WTC11 (cell line): ENCODE measurements around the gene NEO1. TPM values are rescaled to one million over a fixed set of nuclear protein-coding genes. Genes with fewer than 3 reads are reported as not detected.

ENCODE experiments used
- ATAC-seq: fragments of 200-7000 bp; cut with Tn5 transposase; 2 replicates; pipeline ENCODE4 v1.10.0; 2021; ENCODE audit warnings: mild to moderate bottlenecking, moderate library complexity
- CTCF ChIA-PET: fragments of 300-600 bp; sonication (Branson Sonifier 250); formaldehyde crosslinking; loops from one replicate; lab custom pipeline; 2021; ENCODE audit warnings: antibody characterized with exemption; lab: Charles Lee
- POLR2A ChIA-PET: fragments of 350-600 bp; sonication (Branson Sonifier 250); formaldehyde crosslinking; loops from one replicate; lab custom pipeline; 2021; ENCODE audit warnings: antibody characterized with exemption; lab: Charles Lee
- DNase-seq: peaks from one replicate; pipeline ENCODE4 v3.0.0; 2021; ENCODE audit warnings: low spot score
- H3K27ac Mint-ChIP-seq: 2 replicates; pipeline ENCODE4 v1.8.0; 2021; ENCODE audit warnings: mixed read lengths
- H3K27me3 Mint-ChIP-seq: 2 replicates; pipeline ENCODE4 v1.8.0; 2021; ENCODE audit warnings: low read depth, mild to moderate bottlenecking, moderate library complexity, mixed read lengths
- H3K36me3 Mint-ChIP-seq: 2 replicates; pipeline ENCODE4 v1.8.0; 2021; ENCODE audit warnings: mixed read lengths
- H3K4me1 Mint-ChIP-seq: 2 replicates; pipeline ENCODE4 v1.8.0; 2022; ENCODE audit warnings: mixed read lengths
- H3K4me3 Mint-ChIP-seq: 2 replicates; pipeline ENCODE4 v1.8.0; 2021; ENCODE audit warnings: mild to moderate bottlenecking, moderate library complexity, mixed read lengths
- H3K9me3 Mint-ChIP-seq: 2 replicates; pipeline ENCODE4 v1.8.0; 2021; ENCODE audit warnings: mixed read lengths
- CBFB ChIP-seq: sonication (generic); formaldehyde crosslinking; IDR thresholded peaks from 2 replicates; pipeline ENCODE4 v1.8.1; 2022; ENCODE audit warnings: mild to moderate bottlenecking, low read depth, missing genetic modification reagents
- FOXJ3 ChIP-seq: sonication (generic); formaldehyde crosslinking; IDR thresholded peaks from 2 replicates; pipeline ENCODE4 v1.9.0; 2021; ENCODE audit warnings: missing genetic modification reagents, mild to moderate bottlenecking, borderline replicate concordance
- GABPB1 ChIP-seq: sonication (generic); formaldehyde crosslinking; IDR thresholded peaks from 2 replicates; pipeline ENCODE4 v1.8.1; 2023; ENCODE audit warnings: mild to moderate bottlenecking, missing genetic modification reagents
- HMGA2 ChIP-seq: fragments of 250-450 bp; sonication (Bioruptor Pico); IDR thresholded peaks from 2 replicates; pipeline ENCODE4 v1.4.0; 2021; ENCODE audit warnings: mild to moderate bottlenecking, moderate library complexity
- MXD4 ChIP-seq: fragments of 250-450 bp; sonication (Bioruptor Pico); IDR thresholded peaks from 2 replicates; pipeline ENCODE4 v1.8.0; 2021; ENCODE audit warnings: mild to moderate bottlenecking, moderate library complexity, borderline replicate concordance
- NFATC4 ChIP-seq: fragments of 250-450 bp; sonication (Bioruptor Pico); IDR thresholded peaks from 2 replicates; pipeline ENCODE4 v1.9.0; 2021; ENCODE audit warnings: mild to moderate bottlenecking
- NR3C1 ChIP-seq: sonication (generic); formaldehyde crosslinking; conservative IDR thresholded peaks from 2 replicates; pipeline ENCODE4 v1.8.1; 2023; ENCODE audit warnings: low read depth, mild to moderate bottlenecking, missing genetic modification reagents
- SMAD3 ChIP-seq: sonication (generic); formaldehyde crosslinking; IDR thresholded peaks from 2 replicates; pipeline ENCODE4 v1.8.0; 2022; ENCODE audit warnings: missing genetic modification reagents, mild to moderate bottlenecking, borderline replicate concordance
- SOX15 ChIP-seq: fragments of 250-450 bp; sonication (Bioruptor Pico); IDR thresholded peaks from 2 replicates; pipeline ENCODE4 v1.9.0; 2021; ENCODE audit warnings: mild to moderate bottlenecking
- SP1 ChIP-seq: sonication (generic); formaldehyde crosslinking; conservative IDR thresholded peaks from 2 replicates; pipeline ENCODE4 v1.8.1; 2022; ENCODE audit warnings: missing genetic modification reagents
- TEAD1 ChIP-seq: sonication (generic); formaldehyde crosslinking; IDR thresholded peaks from 2 replicates; pipeline ENCODE4 v1.8.0; 2022; ENCODE audit warnings: mild to moderate bottlenecking, missing genetic modification reagents
- ZNF121 ChIP-seq: sonication (generic); formaldehyde crosslinking; IDR thresholded peaks from 2 replicates; pipeline ENCODE4 v1.8.0; 2023; ENCODE audit warnings: missing genetic modification reagents
- ZNF416 ChIP-seq: fragments of 250-450 bp; sonication (Bioruptor Pico); IDR thresholded peaks from 2 replicates; pipeline ENCODE4 v1.9.0; 2021; ENCODE audit warnings: mild to moderate bottlenecking, inconsistent platforms
- ZNF671 ChIP-seq: fragments of 250-450 bp; sonication (Bioruptor Pico); IDR thresholded peaks from 2 replicates; pipeline ENCODE4 v1.8.0; 2021; ENCODE audit warnings: mild to moderate bottlenecking
- total RNA-seq: library from RNA; stranded (reverse); gene quantifications from 3 replicates; pipeline ENCODE4 v1.2.3, GENCODE V29; 2021
- TF ChIP-seq, protein P1 (sequence below): fragments of 250-450 bp; sonication (Bioruptor Pico); IDR thresholded peaks from 2 replicates; pipeline ENCODE4 v1.9.0; 2021; ENCODE audit warnings: mild to moderate bottlenecking
- TF ChIP-seq, protein P2 (sequence below): sonication (generic); formaldehyde crosslinking; IDR thresholded peaks from 2 replicates; pipeline ENCODE4 v1.8.0; 2022; ENCODE audit warnings: missing genetic modification reagents
- TF ChIP-seq, protein P3 (sequence below): sonication (generic); formaldehyde crosslinking; IDR thresholded peaks from 2 replicates; pipeline ENCODE4 v1.8.0; 2023; ENCODE audit warnings: missing genetic modification reagents, mild to moderate bottlenecking, borderline replicate concordance
- TF ChIP-seq, protein P4 (sequence below): sonication (generic); formaldehyde crosslinking; conservative IDR thresholded peaks from 2 replicates; pipeline ENCODE4 v1.8.1; 2022; ENCODE audit warnings: mild to moderate bottlenecking, missing genetic modification reagents
- TF ChIP-seq, protein P5 (sequence below): sonication (generic); formaldehyde crosslinking; conservative IDR thresholded peaks from 2 replicates; pipeline ENCODE4 v1.8.1; 2023; ENCODE audit warnings: mild to moderate bottlenecking, low read depth, missing genetic modification reagents, moderate library complexity

Gene NEO1
- total RNA-seq, 1 experiment from 2014 or later = 37.1 TPM

DNA sequence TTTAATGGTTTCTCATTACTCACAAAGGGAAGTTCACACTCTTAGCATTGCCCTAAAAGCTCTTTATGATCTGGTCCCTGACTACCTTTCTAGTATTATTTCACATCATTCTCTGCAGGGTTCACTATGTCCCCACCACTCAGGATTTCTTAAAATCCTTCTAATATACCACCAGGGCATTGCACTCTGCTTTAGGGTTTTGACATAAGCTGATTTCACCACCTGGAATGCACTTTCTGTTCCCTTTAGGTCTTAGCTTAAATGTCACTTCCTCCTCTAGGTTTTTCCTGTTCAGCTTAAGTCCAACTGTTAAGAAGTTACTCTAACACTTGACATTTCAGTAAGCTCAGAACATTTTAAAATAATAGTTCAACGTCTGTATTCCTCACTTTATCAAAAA, 234.8 kb downstream of the NEO1 start:
- no peak for DNase-seq
- CTCF ChIA-PET = interaction anchor here (1.0 kb wide), 2 partner anchors 14 to 37 kb away, joined by 3 read pairs; no protein-coding TSS in a partner anchor
- Mint-ChIP-seq H3K27me3 (no peaks in the 10 kb centered on the region), H3K4me1 (no peaks in the 10 kb centered on the region), H3K4me3 (no peak overlapping the region), H3K9me3 (no peaks in the 10 kb centered on the region), H3K27ac (no peak overlapping the region), H3K36me3 (peaks cover 30% of the 10 kb centered on the region)
- no peak for ATAC-seq
- POLR2A ChIA-PET = no interaction called here
- TF ChIP-seq ZNF121 (CRISPR knock-in tag) (no peak), NFATC4 (CRISPR knock-in tag) (no peak), ZNF671 (CRISPR knock-in tag) (no peak), SMAD3 (CRISPR knock-in tag) (no peak), SP1 (CRISPR knock-in tag) (no peak), ZNF416 (CRISPR knock-in tag) (no peak), FOXJ3 (CRISPR knock-in tag) (no peak), MXD4 (CRISPR knock-in tag) (no peak), HMGA2 (CRISPR knock-in tag) (no peak), CBFB (CRISPR knock-in tag) (no peak), GABPB1 (CRISPR knock-in tag) (no peak)
- TF ChIP-seq, protein P1, sequence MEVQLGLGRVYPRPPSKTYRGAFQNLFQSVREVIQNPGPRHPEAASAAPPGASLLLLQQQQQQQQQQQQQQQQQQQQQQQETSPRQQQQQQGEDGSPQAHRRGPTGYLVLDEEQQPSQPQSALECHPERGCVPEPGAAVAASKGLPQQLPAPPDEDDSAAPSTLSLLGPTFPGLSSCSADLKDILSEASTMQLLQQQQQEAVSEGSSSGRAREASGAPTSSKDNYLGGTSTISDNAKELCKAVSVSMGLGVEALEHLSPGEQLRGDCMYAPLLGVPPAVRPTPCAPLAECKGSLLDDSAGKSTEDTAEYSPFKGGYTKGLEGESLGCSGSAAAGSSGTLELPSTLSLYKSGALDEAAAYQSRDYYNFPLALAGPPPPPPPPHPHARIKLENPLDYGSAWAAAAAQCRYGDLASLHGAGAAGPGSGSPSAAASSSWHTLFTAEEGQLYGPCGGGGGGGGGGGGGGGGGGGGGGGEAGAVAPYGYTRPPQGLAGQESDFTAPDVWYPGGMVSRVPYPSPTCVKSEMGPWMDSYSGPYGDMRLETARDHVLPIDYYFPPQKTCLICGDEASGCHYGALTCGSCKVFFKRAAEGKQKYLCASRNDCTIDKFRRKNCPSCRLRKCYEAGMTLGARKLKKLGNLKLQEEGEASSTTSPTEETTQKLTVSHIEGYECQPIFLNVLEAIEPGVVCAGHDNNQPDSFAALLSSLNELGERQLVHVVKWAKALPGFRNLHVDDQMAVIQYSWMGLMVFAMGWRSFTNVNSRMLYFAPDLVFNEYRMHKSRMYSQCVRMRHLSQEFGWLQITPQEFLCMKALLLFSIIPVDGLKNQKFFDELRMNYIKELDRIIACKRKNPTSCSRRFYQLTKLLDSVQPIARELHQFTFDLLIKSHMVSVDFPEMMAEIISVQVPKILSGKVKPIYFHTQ (CRISPR knock-in tag) = no peak
- TF ChIP-seq, protein P2, sequence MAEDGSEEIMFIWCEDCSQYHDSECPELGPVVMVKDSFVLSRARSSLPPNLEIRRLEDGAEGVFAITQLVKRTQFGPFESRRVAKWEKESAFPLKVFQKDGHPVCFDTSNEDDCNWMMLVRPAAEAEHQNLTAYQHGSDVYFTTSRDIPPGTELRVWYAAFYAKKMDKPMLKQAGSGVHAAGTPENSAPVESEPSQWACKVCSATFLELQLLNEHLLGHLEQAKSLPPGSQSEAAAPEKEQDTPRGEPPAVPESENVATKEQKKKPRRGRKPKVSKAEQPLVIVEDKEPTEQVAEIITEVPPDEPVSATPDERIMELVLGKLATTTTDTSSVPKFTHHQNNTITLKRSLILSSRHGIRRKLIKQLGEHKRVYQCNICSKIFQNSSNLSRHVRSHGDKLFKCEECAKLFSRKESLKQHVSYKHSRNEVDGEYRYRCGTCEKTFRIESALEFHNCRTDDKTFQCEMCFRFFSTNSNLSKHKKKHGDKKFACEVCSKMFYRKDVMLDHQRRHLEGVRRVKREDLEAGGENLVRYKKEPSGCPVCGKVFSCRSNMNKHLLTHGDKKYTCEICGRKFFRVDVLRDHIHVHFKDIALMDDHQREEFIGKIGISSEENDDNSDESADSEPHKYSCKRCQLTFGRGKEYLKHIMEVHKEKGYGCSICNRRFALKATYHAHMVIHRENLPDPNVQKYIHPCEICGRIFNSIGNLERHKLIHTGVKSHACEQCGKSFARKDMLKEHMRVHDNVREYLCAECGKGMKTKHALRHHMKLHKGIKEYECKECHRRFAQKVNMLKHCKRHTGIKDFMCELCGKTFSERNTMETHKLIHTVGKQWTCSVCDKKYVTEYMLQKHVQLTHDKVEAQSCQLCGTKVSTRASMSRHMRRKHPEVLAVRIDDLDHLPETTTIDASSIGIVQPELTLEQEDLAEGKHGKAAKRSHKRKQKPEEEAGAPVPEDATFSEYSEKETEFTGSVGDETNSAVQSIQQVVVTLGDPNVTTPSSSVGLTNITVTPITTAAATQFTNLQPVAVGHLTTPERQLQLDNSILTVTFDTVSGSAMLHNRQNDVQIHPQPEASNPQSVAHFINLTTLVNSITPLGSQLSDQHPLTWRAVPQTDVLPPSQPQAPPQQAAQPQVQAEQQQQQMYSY (CRISPR knock-in tag) = no peak
- TF ChIP-seq, protein P3, sequence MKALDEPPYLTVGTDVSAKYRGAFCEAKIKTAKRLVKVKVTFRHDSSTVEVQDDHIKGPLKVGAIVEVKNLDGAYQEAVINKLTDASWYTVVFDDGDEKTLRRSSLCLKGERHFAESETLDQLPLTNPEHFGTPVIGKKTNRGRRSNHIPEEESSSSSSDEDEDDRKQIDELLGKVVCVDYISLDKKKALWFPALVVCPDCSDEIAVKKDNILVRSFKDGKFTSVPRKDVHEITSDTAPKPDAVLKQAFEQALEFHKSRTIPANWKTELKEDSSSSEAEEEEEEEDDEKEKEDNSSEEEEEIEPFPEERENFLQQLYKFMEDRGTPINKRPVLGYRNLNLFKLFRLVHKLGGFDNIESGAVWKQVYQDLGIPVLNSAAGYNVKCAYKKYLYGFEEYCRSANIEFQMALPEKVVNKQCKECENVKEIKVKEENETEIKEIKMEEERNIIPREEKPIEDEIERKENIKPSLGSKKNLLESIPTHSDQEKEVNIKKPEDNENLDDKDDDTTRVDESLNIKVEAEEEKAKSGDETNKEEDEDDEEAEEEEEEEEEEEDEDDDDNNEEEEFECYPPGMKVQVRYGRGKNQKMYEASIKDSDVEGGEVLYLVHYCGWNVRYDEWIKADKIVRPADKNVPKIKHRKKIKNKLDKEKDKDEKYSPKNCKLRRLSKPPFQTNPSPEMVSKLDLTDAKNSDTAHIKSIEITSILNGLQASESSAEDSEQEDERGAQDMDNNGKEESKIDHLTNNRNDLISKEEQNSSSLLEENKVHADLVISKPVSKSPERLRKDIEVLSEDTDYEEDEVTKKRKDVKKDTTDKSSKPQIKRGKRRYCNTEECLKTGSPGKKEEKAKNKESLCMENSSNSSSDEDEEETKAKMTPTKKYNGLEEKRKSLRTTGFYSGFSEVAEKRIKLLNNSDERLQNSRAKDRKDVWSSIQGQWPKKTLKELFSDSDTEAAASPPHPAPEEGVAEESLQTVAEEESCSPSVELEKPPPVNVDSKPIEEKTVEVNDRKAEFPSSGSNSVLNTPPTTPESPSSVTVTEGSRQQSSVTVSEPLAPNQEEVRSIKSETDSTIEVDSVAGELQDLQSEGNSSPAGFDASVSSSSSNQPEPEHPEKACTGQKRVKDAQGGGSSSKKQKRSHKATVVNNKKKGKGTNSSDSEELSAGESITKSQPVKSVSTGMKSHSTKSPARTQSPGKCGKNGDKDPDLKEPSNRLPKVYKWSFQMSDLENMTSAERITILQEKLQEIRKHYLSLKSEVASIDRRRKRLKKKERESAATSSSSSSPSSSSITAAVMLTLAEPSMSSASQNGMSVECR (CRISPR knock-in tag) = no peak

DNA sequence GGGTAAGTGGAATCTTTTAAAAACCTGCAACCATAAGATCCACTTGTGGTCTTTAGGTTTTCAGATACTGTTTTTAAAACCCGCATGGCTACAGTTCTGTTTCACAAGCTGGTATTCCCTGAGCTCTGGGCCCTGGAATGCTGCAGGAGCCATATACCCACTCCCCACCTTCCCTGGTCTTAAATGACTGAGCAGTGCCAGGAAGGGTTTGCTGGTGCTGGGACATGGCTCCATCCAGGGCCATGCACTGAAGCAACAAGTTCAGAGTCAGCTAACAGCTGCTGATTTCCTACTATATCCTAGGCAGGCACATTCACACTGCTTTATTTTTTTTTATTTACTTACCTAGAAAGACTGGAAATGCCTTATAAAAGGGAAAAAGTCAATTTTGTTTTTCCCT, 239.2 kb downstream of the NEO1 start:
- H3K9me3 Mint-ChIP-seq = no peaks in the 10 kb centered on the region
- H3K36me3 Mint-ChIP-seq = peaks cover 32% of the 10 kb centered on the region
- no peak for TF ChIP-seq SOX15 (CRISPR knock-in tag)
- TF ChIP-seq TEAD1 = no peak
- TF ChIP-seq NR3C1 = no peak
- TF ChIP-seq ZNF121 (CRISPR knock-in tag) = no peak
- no peak for TF ChIP-seq ZNF671 (CRISPR knock-in tag)
- TF ChIP-seq, protein P4, sequence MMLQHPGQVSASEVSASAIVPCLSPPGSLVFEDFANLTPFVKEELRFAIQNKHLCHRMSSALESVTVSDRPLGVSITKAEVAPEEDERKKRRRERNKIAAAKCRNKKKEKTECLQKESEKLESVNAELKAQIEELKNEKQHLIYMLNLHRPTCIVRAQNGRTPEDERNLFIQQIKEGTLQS = no peak
- TF ChIP-seq, protein P5, sequence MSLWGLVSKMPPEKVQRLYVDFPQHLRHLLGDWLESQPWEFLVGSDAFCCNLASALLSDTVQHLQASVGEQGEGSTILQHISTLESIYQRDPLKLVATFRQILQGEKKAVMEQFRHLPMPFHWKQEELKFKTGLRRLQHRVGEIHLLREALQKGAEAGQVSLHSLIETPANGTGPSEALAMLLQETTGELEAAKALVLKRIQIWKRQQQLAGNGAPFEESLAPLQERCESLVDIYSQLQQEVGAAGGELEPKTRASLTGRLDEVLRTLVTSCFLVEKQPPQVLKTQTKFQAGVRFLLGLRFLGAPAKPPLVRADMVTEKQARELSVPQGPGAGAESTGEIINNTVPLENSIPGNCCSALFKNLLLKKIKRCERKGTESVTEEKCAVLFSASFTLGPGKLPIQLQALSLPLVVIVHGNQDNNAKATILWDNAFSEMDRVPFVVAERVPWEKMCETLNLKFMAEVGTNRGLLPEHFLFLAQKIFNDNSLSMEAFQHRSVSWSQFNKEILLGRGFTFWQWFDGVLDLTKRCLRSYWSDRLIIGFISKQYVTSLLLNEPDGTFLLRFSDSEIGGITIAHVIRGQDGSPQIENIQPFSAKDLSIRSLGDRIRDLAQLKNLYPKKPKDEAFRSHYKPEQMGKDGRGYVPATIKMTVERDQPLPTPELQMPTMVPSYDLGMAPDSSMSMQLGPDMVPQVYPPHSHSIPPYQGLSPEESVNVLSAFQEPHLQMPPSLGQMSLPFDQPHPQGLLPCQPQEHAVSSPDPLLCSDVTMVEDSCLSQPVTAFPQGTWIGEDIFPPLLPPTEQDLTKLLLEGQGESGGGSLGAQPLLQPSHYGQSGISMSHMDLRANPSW = no peak
- DNase-seq (no peak), ATAC-seq (no peak)
- no peak overlapping the region for H3K27ac Mint-ChIP-seq
- CTCF ChIA-PET = interaction anchor here (0.9 to 1.9 kb wide), 2 partner anchors 14 kb away, joined by 3 to 4 read pairs; no protein-coding TSS in a partner anchor
- POLR2A ChIA-PET = no interaction called here
- H3K4me1 Mint-ChIP-seq = no peaks in the 10 kb centered on the region
- H3K4me3 Mint-ChIP-seq = no peak overlapping the region
- no peaks in the 10 kb centered on the region for H3K27me3 Mint-ChIP-seq
